HuH-7.5 (cell line): Measurements from ENCODE around the gene F7.

Source experiments
- DNase-seq: peaks from one replicate; pipeline ENCODE4 v3.0.0; 2011; ENCODE audit warnings: low spot score

F7 gene

GRCh38 chr13:113138792-113139551, 33.4 kb downstream of the F7 start:
- no peak for DNase-seq

GRCh38 chr13:113139577-113139976, 34.0 kb downstream of the F7 start:
- DNase-seq: no peak

- no peak for DNase-seq
Observed at GRCh38 chr13:113140677-113141600, 35.3 kb downstream of the F7 start.

GRCh38 chr13:113141601-113141970, 36.0 kb downstream of the F7 start:
- DNase-seq: no peak

- no peak for DNase-seq
Observed at GRCh38 chr13:113142876-113143275, 37.3 kb downstream of the F7 start.

- no peak for DNase-seq
Observed at GRCh38 chr13:113143466-113144254, 38.1 kb downstream of the F7 start.

GRCh38 chr13:113144255-113144629, 38.7 kb downstream of the F7 start:
- DNase-seq: no peak

- no peak for DNase-seq
Observed at GRCh38 chr13:113145496-113145895, 39.9 kb downstream of the F7 start.

- DNase-seq: no peak
Observed at GRCh38 chr13:113145911-113146598, 40.5 kb downstream of the F7 start.

- no peak for DNase-seq
Observed at GRCh38 chr13:113146750-113147149, 41.2 kb downstream of the F7 start.

GRCh38 chr13:113147206-113147605, 41.6 kb downstream of the F7 start:
- no peak for DNase-seq

GRCh38 chr13:113148407-113148806, 42.8 kb downstream of the F7 start:
- no peak for DNase-seq

- no peak for DNase-seq
Observed at GRCh38 chr13:113148940-113149503, 43.4 kb downstream of the F7 start.

GRCh38 chr13:113149711-113150549, 44.3 kb downstream of the F7 start:
- DNase-seq: no peak

- no peak for DNase-seq
Observed at GRCh38 chr13:113150550-113151365, 45.2 kb downstream of the F7 start.

- no peak for DNase-seq
Observed at GRCh38 chr13:113151745-113152690, 46.4 kb downstream of the F7 start.

- DNase-seq: no peak
Observed at GRCh38 chr13:113152691-113152983, 47.0 kb downstream of the F7 start.

- DNase-seq: peak; percentile 66
Observed at GRCh38 chr13:113152984-113153809, 47.6 kb downstream of the F7 start.
